Parathyroid adenoma (tissue), 2 donors: ENCODE results near the gene FMNL2.

ENCODE experiments used
- H2AFZ ChIP-seq: fragments of 300-600 bp; sonication (generic); one replicate; pipeline ENCODE4 v1.7.0; 2017; ENCODE audit warnings: antibody characterized with exemption, mild to moderate bottlenecking
- H3K27ac ChIP-seq: fragments of 300-600 bp; sonication (generic); one replicate; pipeline ENCODE4 v1.7.0; 2017
- H3K27me3 ChIP-seq: fragments of 300-600 bp; sonication (generic); one replicate; pipeline ENCODE4 v1.7.0; 2017; ENCODE audit warnings: low read length; ENCODE audit not compliant: control insufficient read depth, insufficient read depth
- H3K36me3 ChIP-seq: fragments of 300-600 bp; sonication (generic); one replicate; pipeline ENCODE4 v1.7.0; 2017; ENCODE audit warnings: low read length; ENCODE audit not compliant: control insufficient read depth, insufficient read depth
- H3K4me1 ChIP-seq: fragments of 300-600 bp; sonication (generic); one replicate; pipeline ENCODE4 v1.7.0; 2017; ENCODE audit warnings: control low read depth
- H3K4me2 ChIP-seq: fragments of 300-600 bp; sonication (generic); one replicate; pipeline ENCODE4 v1.7.0; 2017; ENCODE audit warnings: low read length
- H3K4me3 ChIP-seq: fragments of 300-600 bp; sonication (generic); one replicate; pipeline ENCODE4 v1.7.0; 2017; ENCODE audit warnings: low read depth, low read length
- H3K79me2 ChIP-seq: fragments of 300-600 bp; sonication (generic); one replicate; pipeline ENCODE4 v1.7.0; 2017; ENCODE audit warnings: control low read depth
- H3K9ac ChIP-seq: fragments of 300-600 bp; sonication (generic); one replicate; pipeline ENCODE4 v1.7.0; 2017; ENCODE audit warnings: mild to moderate bottlenecking
- H3K9me3 ChIP-seq: fragments of 300-600 bp; sonication (generic); one replicate; pipeline ENCODE4 v1.7.0; 2017; ENCODE audit warnings: low read length; ENCODE audit not compliant: control insufficient read depth
- TF ChIP-seq, protein P1 (sequence below): fragments of 300-600 bp; sonication (generic); IDR thresholded peaks from one replicate; pipeline ENCODE4 v1.7.0; 2017; ENCODE audit warnings: antibody characterized with exemption, mild to moderate bottlenecking
- donor health status: primary hyperparathyroidism.

Gene FMNL2

DNA sequence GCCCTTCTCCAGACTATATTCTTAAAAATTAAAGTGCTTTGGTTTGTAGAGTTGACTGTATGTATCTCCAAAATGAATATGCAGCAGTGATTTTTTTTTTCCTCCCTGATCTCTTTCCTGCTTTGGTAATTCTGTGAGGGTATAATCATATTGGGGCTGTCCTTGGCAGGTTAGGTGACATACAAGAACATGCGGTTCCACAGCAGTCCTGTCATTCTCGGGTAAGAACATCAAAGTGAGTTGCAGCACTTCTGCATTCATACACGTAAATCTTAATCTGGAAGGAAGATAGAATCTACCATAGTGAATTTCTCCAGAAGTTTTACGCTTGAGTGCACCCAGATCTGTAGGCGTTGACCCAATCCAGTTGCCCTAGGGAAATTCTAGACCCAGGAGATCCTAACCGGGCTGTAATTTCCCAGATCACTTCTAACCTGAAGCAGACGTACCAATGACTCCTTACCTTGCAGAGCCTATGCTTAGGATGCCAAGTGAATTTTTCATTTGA is 272.9 kb downstream of the FMNL2 start:
- H3K4me3 ChIP-seq, result no peak overlapping the region
- no peak overlapping the region for H2AFZ ChIP-seq
- no peaks in the 10 kb centered on the region for H3K27me3 ChIP-seq
- no peak overlapping the region for H3K4me2 ChIP-seq
- TF ChIP-seq, protein P1, sequence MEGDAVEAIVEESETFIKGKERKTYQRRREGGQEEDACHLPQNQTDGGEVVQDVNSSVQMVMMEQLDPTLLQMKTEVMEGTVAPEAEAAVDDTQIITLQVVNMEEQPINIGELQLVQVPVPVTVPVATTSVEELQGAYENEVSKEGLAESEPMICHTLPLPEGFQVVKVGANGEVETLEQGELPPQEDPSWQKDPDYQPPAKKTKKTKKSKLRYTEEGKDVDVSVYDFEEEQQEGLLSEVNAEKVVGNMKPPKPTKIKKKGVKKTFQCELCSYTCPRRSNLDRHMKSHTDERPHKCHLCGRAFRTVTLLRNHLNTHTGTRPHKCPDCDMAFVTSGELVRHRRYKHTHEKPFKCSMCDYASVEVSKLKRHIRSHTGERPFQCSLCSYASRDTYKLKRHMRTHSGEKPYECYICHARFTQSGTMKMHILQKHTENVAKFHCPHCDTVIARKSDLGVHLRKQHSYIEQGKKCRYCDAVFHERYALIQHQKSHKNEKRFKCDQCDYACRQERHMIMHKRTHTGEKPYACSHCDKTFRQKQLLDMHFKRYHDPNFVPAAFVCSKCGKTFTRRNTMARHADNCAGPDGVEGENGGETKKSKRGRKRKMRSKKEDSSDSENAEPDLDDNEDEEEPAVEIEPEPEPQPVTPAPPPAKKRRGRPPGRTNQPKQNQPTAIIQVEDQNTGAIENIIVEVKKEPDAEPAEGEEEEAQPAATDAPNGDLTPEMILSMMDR, result no peak
- no peak overlapping the region for H3K27ac ChIP-seq
- no peak overlapping the region for H3K9ac ChIP-seq
- H3K79me2 ChIP-seq, result no peaks in the 10 kb centered on the region
- H3K36me3 ChIP-seq, result no peaks in the 10 kb centered on the region
- peaks cover 4% of the 10 kb centered on the region for H3K4me1 ChIP-seq
- H3K9me3 ChIP-seq, result no peaks in the 10 kb centered on the region

DNA sequence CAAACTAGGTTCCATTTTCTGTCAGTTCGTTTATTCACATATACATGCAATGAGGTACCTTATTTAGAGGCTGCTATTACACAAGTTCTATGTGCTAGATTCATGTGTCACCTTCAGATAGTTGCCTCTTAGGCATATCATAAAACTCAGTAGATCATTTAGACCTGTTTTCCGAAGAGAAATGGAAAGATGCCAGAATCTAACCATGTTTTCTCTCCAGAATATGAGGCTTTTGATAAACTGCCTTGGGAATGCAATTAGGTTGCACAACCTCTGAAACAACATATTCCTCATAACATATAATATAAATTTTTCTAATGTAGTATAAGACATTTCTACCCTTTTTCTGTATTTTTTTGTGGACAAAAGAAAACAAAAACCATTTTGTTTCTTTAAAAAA is 274.2 kb downstream of the FMNL2 start:
- TF ChIP-seq, protein P1, result no peak
- Histone ChIP-seq H3K4me3 (no peak overlapping the region), H3K36me3 (no peaks in the 10 kb centered on the region), H3K9ac (no peak overlapping the region), H3K79me2 (no peaks in the 10 kb centered on the region), H3K9me3 (no peaks in the 10 kb centered on the region), H3K27me3 (no peaks in the 10 kb centered on the region), H3K4me1 (peaks cover 4% of the 10 kb centered on the region), H3K4me2 (no peak overlapping the region), H2AFZ (no peak overlapping the region), H3K27ac (no peak overlapping the region)

DNA sequence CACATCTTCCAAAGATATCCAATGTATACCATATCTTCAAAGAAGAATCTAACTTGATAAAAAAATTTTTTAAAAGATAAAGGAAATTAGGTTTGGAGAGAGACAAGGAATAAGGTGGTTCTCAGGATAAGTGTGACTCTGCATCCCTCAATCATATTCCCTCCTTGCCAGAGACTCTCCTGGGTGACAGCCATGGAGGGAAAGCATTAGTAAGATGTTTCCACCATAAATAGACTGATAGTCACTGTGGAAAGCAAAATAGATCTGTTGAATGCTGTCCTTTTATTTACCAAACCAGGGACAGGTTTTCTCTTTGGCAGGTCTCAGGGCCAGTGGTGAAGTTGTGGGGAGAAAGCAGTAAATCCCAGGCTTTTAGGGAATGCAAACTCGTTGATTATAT is 274.7 kb downstream of the FMNL2 start:
- Histone ChIP-seq H3K27me3 (no peaks in the 10 kb centered on the region), H3K4me3 (no peak overlapping the region), H3K9me3 (no peaks in the 10 kb centered on the region), H3K27ac (no peak overlapping the region), H3K36me3 (no peaks in the 10 kb centered on the region), H3K4me1 (peaks cover 4% of the 10 kb centered on the region), H2AFZ (no peak overlapping the region), H3K9ac (no peak overlapping the region), H3K79me2 (no peaks in the 10 kb centered on the region), H3K4me2 (no peak overlapping the region)
- TF ChIP-seq, protein P1, result no peak

DNA sequence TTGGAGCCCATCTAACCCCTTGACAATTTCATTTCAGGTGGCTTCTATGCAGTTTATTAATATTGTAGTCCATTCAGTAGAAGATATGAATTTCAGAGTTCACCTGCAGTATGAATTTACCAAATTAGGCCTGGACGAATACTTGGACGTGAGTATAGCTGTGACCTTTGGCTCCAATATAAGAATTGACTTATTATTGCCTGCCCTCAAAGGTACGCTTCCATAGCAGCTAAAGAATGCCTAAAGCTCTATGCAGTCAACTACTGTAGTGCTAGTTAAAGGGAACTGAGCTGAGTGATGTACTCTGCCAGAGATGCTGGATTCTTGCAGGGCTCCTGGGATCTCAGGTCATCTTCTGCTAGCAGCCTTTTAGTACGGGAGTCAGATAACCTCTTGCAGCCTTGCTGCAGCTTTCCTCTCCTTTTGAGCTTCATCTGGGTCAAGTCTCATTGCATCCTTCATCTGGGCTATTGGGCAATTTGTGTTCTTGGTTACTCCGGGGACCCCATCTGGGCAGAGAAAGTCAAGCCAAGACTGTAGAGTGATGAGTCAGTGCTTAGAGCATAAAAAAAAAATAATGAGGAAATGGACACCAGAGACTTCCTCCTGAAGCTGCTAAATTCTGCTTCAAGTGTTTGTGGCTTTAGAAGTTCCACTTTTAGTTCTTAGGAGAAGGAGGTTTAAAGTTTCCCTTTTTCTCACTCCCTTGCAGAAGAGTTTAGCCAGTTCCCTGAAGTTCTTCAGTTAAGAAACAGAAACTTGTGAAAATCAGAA is 276.7 kb downstream of the FMNL2 start:
- Histone ChIP-seq H3K27me3 (no peaks in the 10 kb centered on the region), H3K9me3 (no peaks in the 10 kb centered on the region), H3K79me2 (no peaks in the 10 kb centered on the region), H3K27ac (no peak overlapping the region), H3K4me2 (no peak overlapping the region), H3K36me3 (no peaks in the 10 kb centered on the region), H2AFZ (no peak overlapping the region), H3K4me3 (no peak overlapping the region), H3K9ac (no peak overlapping the region), H3K4me1 (peaks cover 4% of the 10 kb centered on the region)
- TF ChIP-seq, protein P1, result no peak

DNA sequence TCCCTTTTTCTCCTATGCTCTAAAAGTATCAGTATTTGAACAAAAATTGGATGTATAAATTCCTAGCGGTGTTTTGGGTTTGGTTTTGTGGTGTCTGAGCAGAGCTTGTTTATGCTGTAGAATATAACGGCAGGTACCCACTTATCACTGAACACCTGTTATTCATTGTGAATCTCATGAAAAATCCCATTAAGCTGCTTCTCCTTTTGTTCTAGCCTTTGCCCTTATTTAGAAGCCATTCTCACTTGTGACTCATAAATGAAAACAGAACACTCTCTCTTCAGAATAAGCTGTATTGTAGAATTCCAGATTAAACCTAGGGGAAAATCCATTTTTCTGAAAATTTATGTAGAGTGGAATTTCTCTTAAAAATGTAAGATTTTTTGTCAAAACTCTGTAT is 278.3 kb downstream of the FMNL2 start:
- Histone ChIP-seq H3K4me3 (no peak overlapping the region), H3K4me2 (no peak overlapping the region), H3K9me3 (no peaks in the 10 kb centered on the region), H3K79me2 (no peaks in the 10 kb centered on the region), H3K36me3 (no peaks in the 10 kb centered on the region), H3K9ac (no peak overlapping the region), H3K27me3 (no peaks in the 10 kb centered on the region), H3K27ac (no peak overlapping the region), H3K4me1 (no peaks in the 10 kb centered on the region), H2AFZ (no peak overlapping the region)
- TF ChIP-seq, protein P1, result no peak
